T-helper 22 cell (primary cell): ENCODE measurements around the gene GLIS2.

Source experiments
- DNase-seq: peaks from one replicate; pipeline ENCODE4 v3.0.0-alpha.2; 2020; ENCODE audit warnings: low read depth

The GLIS2 gene

DNA sequence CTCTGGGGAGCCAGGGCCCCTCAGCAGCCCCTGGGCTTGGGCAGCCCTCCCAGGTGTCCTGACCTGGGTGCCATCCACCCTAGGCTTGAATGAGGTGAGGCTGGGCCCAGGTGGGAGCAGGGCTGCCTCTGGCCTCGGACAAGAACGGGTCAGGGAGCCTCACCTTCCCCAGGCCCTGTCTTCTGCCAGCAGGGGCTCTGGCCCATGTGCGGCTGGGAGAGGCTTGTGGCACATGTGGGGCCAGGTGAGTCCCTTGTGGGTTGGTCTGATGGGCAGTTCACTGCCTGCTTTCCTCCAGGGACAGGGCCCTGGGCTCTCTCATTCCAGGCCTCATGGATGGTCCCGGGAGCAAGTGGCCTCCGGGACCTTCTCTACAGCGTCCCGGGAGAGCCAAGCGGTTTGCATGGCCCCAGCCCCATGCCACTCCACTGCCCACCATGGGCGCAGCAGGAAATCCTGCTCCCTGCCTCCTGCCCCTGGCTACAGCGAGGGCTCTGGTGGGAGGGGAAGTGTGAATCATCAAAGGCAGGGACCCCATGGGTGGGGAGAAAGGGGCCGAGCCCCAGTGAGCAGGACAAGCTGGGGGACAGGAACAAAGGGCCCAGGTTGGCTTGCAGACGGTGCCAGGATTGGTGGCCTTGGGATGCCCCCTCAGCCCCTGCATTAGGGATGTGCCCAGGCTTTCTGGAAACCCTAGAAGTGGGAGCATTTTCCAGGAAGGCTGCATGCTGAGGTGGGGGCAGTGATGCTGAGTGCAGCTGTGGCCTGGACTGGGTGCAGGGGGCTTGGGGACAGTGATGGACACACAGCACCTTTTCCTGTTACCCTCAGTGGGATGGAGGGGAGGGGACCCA is 68.0 kb downstream of the GLIS2 start:
- no peak for DNase-seq

GRCh38 chr16:4384509-4384942 is 68.7 kb downstream of the GLIS2 start:
- DNase-seq: no peak

DNA sequence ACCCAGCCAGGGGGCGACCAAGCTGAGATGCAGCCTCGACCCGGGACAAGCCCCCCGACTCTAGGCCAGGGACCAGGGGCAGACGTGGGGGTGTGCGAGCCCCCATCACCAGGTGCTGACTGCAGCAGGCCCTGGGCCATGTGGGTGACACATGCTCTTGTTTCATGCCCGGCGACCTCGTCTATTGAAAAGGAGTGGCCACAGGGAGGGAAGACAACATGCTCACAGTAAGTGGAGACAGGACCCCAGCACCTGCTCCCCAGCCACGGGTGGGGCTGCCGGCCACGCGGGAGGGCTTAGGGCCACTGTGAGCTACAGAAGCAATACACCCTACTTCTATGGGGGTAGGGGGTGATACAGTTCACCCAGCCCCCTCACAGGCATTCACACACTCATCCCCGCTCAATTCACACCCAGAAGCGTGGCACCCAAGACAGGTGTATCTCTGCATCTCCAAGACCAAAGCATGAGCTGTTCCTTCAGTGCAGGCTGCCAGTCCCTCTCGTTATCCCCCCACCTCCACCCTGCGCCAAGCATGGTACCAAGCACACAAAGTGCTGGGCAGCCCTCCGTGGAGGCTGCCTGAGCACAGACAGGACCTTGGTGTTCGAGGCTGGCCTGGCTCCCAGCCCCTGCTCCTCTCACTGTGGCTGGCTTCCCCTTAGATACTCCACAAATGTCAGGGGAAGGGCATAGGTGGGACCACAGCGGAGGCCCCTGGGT is 69.4 kb downstream of the GLIS2 start:
- no peak for DNase-seq

GRCh38 chr16:4385789-4386450 is 70.1 kb downstream of the GLIS2 start:
- DNase-seq: no peak

- no peak for DNase-seq
These were observed 70.6 kb downstream of the GLIS2 start for GRCh38 chr16:4386451-4386805.

GRCh38 chr16:4386951-4387565 is 71.2 kb downstream of the GLIS2 start:
- DNase-seq: no peak

GRCh38 chr16:4387781-4388180 is 71.9 kb downstream of the GLIS2 start:
- DNase-seq: no peak

GRCh38 chr16:4388271-4389021 is 72.6 kb downstream of the GLIS2 start:
- no peak for DNase-seq
